Stimulated activated CD8-positive, alpha-beta memory T cell treated with anti-CD3 and anti-CD28 coated beads, Interleukin-7, amount 100 ng/mL, for 48 hours (primary cell): ENCODE measurements around the gene MYRIP.
"Not testable (repeated sequence)": the region's sequence is repeated elsewhere in the genome, so short reads cannot be mapped to it uniquely, and the experiment has no call there.

ENCODE experiments used
- DNase-seq, 2 donors: peaks; one replicate each; pipeline ENCODE4 v3.0.0-alpha.2; 2020; ENCODE audit warnings: low read depth in 1 of 2; ENCODE audit errors: extremely low read depth in 1 of 2

Gene MYRIP

GRCh38 chr3:40116478-40117177 is 307.2 kb downstream of the MYRIP start:
- no peak for DNase-seq

- DNase-seq, result no peak
Observed at GRCh38 chr3:40118091-40118490, 308.7 kb downstream of the MYRIP start.

GRCh38 chr3:40120067-40120692 is 310.8 kb downstream of the MYRIP start:
- DNase-seq, result no peak

GRCh38 chr3:40120806-40121205 is 311.4 kb downstream of the MYRIP start:
- no peak for DNase-seq

GRCh38 chr3:40124918-40125317 is 315.5 kb downstream of the MYRIP start:
- DNase-seq, result no peak

- no peak for DNase-seq
Observed at GRCh38 chr3:40128166-40128565, 318.8 kb downstream of the MYRIP start.

GRCh38 chr3:40129510-40129909 is 320.1 kb downstream of the MYRIP start:
- no peak for DNase-seq

- no peak for DNase-seq
Observed at GRCh38 chr3:40129981-40130380, 320.6 kb downstream of the MYRIP start.

- no peak for DNase-seq
Observed at GRCh38 chr3:40130721-40131120, 321.3 kb downstream of the MYRIP start.

GRCh38 chr3:40133886-40134575 is 324.6 kb downstream of the MYRIP start:
- DNase-seq, result not testable (repeated sequence)

GRCh38 chr3:40137591-40138295 is 328.3 kb downstream of the MYRIP start:
- no peak for DNase-seq

GRCh38 chr3:40143283-40144090 is 334.1 kb downstream of the MYRIP start:
- DNase-seq, result no peak

GRCh38 chr3:40148827-40149226 is 339.4 kb downstream of the MYRIP start:
- no peak for DNase-seq

- no peak for DNase-seq
Observed at GRCh38 chr3:40152482-40153133, 343.2 kb downstream of the MYRIP start.

GRCh38 chr3:40160933-40161332 is 351.5 kb downstream of the MYRIP start:
- DNase-seq, result no peak

- DNase-seq, result no peak
Observed at GRCh38 chr3:40162616-40163015, 353.2 kb downstream of the MYRIP start.

GRCh38 chr3:40166997-40167396 is 357.6 kb downstream of the MYRIP start:
- DNase-seq, result no peak

GRCh38 chr3:40167958-40168357 is 358.5 kb downstream of the MYRIP start:
- DNase-seq, result no peak

GRCh38 chr3:40169983-40170382 is 360.6 kb downstream of the MYRIP start:
- no peak for DNase-seq

- DNase-seq, result peak in 1 of 2 donors; percentile 2
Observed at GRCh38 chr3:40170395-40170794, 361.0 kb downstream of the MYRIP start.
